ENCODE data around the gene NCKAP5. TPM values are rescaled to one million over a fixed set of nuclear protein-coding genes. Genes with fewer than 3 reads are reported as not detected.

Gene NCKAP5
- total and polyA plus RNA-seq, 8 donors: 4.0 to 22.1 (median 14.4) TPM

GRCh38 chr2:133338224-133338623, 230.0 kb downstream of the NCKAP5 start:
- ATAC-seq (no peak), DNase-seq (no peak)
- Histone ChIP-seq H3K4me1 (no peaks in the 10 kb centered on the region), H3K27ac (no peak overlapping the region), H3K9me3 (no peaks in the 10 kb centered on the region), H3K4me3 (no peak overlapping the region), H3K27me3 (no peaks in the 10 kb centered on the region), H3K36me3 (no peaks in the 10 kb centered on the region)
- TF ChIP-seq CTCF (IDR thresholded peaks at IDR 0.05): no peak
- intact Hi-C loops (cut with DNase I): no loop called here

- intact Hi-C loops (cut with DNase I): no loop called here
- H3K9me3 ChIP-seq: no peaks in the 10 kb centered on the region
- H3K4me3 ChIP-seq: no peak overlapping the region
- DNase-seq: no peak
- ATAC-seq: no peak
- no peaks in the 10 kb centered on the region for H3K4me1 ChIP-seq
- no peaks in the 10 kb centered on the region for H3K27me3 ChIP-seq
- H3K27ac ChIP-seq: no peak overlapping the region
- no peaks in the 10 kb centered on the region for H3K36me3 ChIP-seq
- TF ChIP-seq CTCF (IDR thresholded peaks at IDR 0.05): no peak
Observed at GRCh38 chr2:133334923-133335322, 233.3 kb downstream of the NCKAP5 start.

- Histone ChIP-seq H3K36me3 (no peaks in the 10 kb centered on the region), H3K9me3 (no peaks in the 10 kb centered on the region), H3K4me3 (no peak overlapping the region), H3K27ac (no peak overlapping the region), H3K27me3 (no peaks in the 10 kb centered on the region), H3K4me1 (no peaks in the 10 kb centered on the region)
- DNase-seq (no peak), ATAC-seq (no peak)
- TF ChIP-seq CTCF (IDR thresholded peaks at IDR 0.05): no peak
- intact Hi-C loops (cut with DNase I): no loop called here
Observed at GRCh38 chr2:133333181-133333580, 235.1 kb downstream of the NCKAP5 start.

GRCh38 chr2:133331436-133331835, 236.8 kb downstream of the NCKAP5 start:
- intact Hi-C loops (cut with DNase I): no loop called here
- no peak for TF ChIP-seq CTCF (IDR thresholded peaks at IDR 0.05)
- no peak overlapping the region for H3K27ac ChIP-seq

GRCh38 chr2:133326652-133327397, 241.4 kb downstream of the NCKAP5 start:
- H3K4me3 ChIP-seq: no peak overlapping the region
- no peak overlapping the region for H3K27ac ChIP-seq
- TF ChIP-seq CTCF (IDR thresholded peaks at IDR 0.05): no peak
- no peaks in the 10 kb centered on the region for H3K9me3 ChIP-seq
- ATAC-seq (no peak), DNase-seq (no peak)
- no peaks in the 10 kb centered on the region for H3K36me3 ChIP-seq
- no peaks in the 10 kb centered on the region for H3K4me1 ChIP-seq
- intact Hi-C loops (cut with DNase I): no loop called here
- no peaks in the 10 kb centered on the region for H3K27me3 ChIP-seq

More at GRCh38 chr2:133331436-133331835, 236.8 kb downstream of the NCKAP5 start:
- Histone ChIP-seq H3K4me3 (no peak overlapping the region), H3K36me3 (no peaks in the 10 kb centered on the region), H3K9me3 (no peaks in the 10 kb centered on the region), H3K4me1 (no peaks in the 10 kb centered on the region), H3K27me3 (no peaks in the 10 kb centered on the region)
- DNase-seq (peak in 1 of 4 donors; percentile 7), ATAC-seq (peak; percentile 70)
